22Rv1 (cell line): ENCODE measurements around the gene RAPGEF3.

Experiments
- CTCF ChIP-seq: fragments of 450-650 bp; IDR thresholded peaks from 2 replicates; pipeline ENCODE4 v1.5.1; 2017; ENCODE audit warnings: mild to moderate bottlenecking
- ZFX ChIP-seq: fragments of 450-650 bp; IDR thresholded peaks from 2 replicates; pipeline ENCODE4 v1.6.1; 2017; ENCODE audit warnings: antibody characterized with exemption, borderline replicate concordance

GRCh38 chr12:47801170-47801903, 42.7 kb upstream of the RAPGEF3 start:
- TF ChIP-seq CTCF = no peak
- TF ChIP-seq ZFX = no peak
